ENCODE data around the gene APOBEC4. TPM values are rescaled to one million over a fixed set of nuclear protein-coding genes. Genes with fewer than 3 reads are reported as not detected.
A peak's percentile ranks its signal among the peaks of the same experiment; 100 is the strongest.
"Not testable (repeated sequence)": the region's sequence is repeated elsewhere in the genome, so short reads cannot be mapped to it uniquely, and the experiment has no call there.

Gene APOBEC4
- total and polyA plus RNA-seq, 3 experiments from 2014 or later = not detected

DNA sequence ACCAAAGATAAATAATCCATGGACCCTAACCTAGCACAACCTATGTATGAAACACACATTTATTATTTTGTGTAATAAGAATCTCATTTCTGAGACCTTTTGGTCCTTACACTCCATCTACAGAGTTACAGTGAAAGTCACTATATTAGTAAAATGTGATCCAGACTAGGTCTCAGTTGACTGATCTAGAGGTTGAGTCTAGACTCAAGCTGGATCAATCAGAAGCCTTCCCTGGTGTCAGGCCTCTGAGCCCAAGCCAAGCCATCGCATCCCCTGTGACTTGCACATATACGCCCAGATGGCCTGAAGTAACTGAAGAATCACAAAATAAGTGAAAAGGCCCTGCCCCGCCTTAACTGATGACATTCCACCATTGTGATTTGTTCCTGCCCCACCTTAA lies 40.1 kb downstream of the APOBEC4 start:
- H3K4me1 Mint-ChIP-seq; POLR2A ChIA-PET; H3K27ac ChIP-seq (ENCODE audit: low read depth, low read length); H3K4me3 Mint-ChIP-seq; H3K36me3 ChIP-seq (ENCODE audit: insufficient read depth, low read length); H3K27me3 ChIP-seq (ENCODE audit: insufficient read depth, low read length, poor library complexity, severe bottlenecking); DNase-seq; H3K36me3 Mint-ChIP-seq; H3K27ac Mint-ChIP-seq; H3K4me3 ChIP-seq (ENCODE audit: low read length); H3K4me1 ChIP-seq (ENCODE audit: insufficient read depth, low read length); H3K9me3 ChIP-seq (ENCODE audit: low read length); CTCF ChIA-PET; H3K9me3 Mint-ChIP-seq: not testable (repeated sequence)
- H3K27me3 Mint-ChIP-seq = peaks cover 9 to 10% of the 10 kb centered on the region in 2 donors

DNA sequence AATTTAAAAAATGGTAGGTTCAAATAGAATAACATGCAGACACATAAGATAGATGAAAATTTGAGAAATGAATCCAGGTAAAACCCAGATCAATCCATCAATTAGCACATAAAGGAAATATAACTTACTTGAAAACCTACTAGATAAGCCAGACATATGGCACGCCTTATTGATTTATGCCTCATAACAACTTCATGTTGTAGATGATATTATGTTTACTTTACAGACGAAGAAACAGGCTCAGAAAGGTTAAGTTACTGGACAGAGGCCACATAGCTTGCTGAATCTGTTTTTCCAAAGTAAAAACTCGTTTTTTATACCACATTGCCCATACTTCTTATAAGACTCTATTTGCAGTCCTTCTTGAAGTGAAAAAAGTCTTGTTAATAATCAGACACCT lies 40.7 kb downstream of the APOBEC4 start:
- no peak for DNase-seq
- H3K4me1 ChIP-seq (ENCODE audit: insufficient read depth, low read length) = no peaks in the 10 kb centered on the region
- no peak overlapping the region for H3K4me3 ChIP-seq (ENCODE audit: low read length)
- Mint-ChIP-seq H3K4me1 (no peaks in the 10 kb centered on the region), H3K27ac (no peak overlapping the region), H3K9me3 (peaks cover 0 to 2% (median 0%) of the 10 kb centered on the region in 5 donors), H3K36me3 (no peaks in the 10 kb centered on the region), H3K27me3 (peaks cover 9 to 10% of the 10 kb centered on the region in 2 donors), H3K4me3 (no peak overlapping the region)
- ChIA-PET CTCF (no interaction called here), POLR2A (no interaction called here)
- H3K27ac ChIP-seq (ENCODE audit: low read depth, low read length) = no peak overlapping the region
- no peaks in the 10 kb centered on the region for H3K9me3 ChIP-seq (ENCODE audit: low read length)
- H3K36me3 ChIP-seq (ENCODE audit: insufficient read depth, low read length) = no peaks in the 10 kb centered on the region
- no peaks in the 10 kb centered on the region for H3K27me3 ChIP-seq (ENCODE audit: insufficient read depth, low read length, poor library complexity, severe bottlenecking)

DNA sequence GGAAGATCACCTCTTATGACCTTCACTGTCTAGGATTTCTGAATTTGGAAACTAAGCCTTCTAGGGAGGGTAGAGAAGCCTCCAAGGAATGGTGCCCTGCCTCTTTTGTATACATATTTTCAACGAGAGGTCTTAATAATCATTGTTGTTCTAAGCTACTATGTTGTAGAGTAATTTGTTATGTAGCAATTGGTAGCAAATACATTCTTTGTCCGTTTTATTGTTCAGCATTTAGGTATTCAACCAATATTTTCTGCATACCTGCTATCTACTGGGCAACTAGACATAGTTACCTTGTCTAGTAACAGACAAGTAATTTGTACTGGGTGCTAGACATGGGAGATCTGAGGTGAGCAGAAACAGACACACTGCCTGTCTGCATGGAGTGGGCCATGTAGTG lies 42.1 kb downstream of the APOBEC4 start:
- Mint-ChIP-seq H3K4me1 (no peaks in the 10 kb centered on the region), H3K27me3 (peaks cover 9 to 10% of the 10 kb centered on the region in 2 donors), H3K27ac (no peak overlapping the region), H3K36me3 (no peaks in the 10 kb centered on the region), H3K4me3 (no peak overlapping the region), H3K9me3 (peaks cover 0 to 2% (median 0%) of the 10 kb centered on the region in 5 donors)
- H3K4me1 ChIP-seq (ENCODE audit: insufficient read depth, low read length) = no peaks in the 10 kb centered on the region
- H3K36me3 ChIP-seq (ENCODE audit: insufficient read depth, low read length) = no peaks in the 10 kb centered on the region
- H3K4me3 ChIP-seq (ENCODE audit: low read length) = no peak overlapping the region
- H3K9me3 ChIP-seq (ENCODE audit: low read length) = no peaks in the 10 kb centered on the region
- H3K27ac ChIP-seq (ENCODE audit: low read depth, low read length) = no peak overlapping the region
- no peaks in the 10 kb centered on the region for H3K27me3 ChIP-seq (ENCODE audit: insufficient read depth, low read length, poor library complexity, severe bottlenecking)
- CTCF ChIA-PET = no interaction called here
- no peak for DNase-seq
- POLR2A ChIA-PET = no interaction called here

DNA sequence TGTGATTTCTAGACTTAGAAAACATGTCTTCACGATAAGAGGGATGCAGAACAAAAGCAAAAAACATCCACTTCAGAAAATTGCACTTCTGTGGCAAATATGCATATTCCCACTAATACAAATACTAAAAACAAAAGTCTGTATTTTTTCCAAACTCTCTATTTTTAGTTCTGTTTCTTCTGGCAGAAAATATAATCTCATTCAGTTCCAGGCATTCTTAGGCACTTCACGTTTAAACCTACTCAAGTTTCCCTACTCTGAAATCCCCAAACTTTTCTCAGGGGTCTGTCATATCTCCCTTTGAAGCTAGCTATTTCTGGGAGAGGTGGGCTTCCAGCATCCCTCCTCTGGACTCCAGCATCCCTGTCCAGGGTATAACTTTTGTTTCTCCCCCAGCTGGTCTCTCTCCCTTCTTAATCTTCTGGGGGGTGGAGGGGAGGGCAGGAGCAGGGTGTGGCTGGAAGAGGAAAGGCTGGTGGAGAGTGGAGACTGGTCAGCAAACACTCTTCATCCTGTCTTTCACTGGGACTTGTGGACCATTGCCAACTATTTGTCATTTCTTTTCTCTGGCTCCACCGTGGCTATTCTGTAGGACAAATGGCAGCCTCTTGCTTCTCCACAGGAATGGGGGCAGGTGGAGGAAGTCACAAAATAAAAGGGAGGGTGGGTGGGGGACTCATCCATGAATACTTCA lies 43.2 kb downstream of the APOBEC4 start:
- CTCF ChIA-PET = no interaction called here
- POLR2A ChIA-PET = no interaction called here
- no peak overlapping the region for H3K27ac ChIP-seq (ENCODE audit: low read depth, low read length)
- no peaks in the 10 kb centered on the region for H3K4me1 ChIP-seq (ENCODE audit: insufficient read depth, low read length)
- no peaks in the 10 kb centered on the region for H3K36me3 ChIP-seq (ENCODE audit: insufficient read depth, low read length)
- no peak for DNase-seq
- peaks cover 0 to 2% (median 0%) of the 10 kb centered on the region in 5 donors for H3K9me3 Mint-ChIP-seq
- peak overlapping the region in 1 of 8 donors; percentile 17 for H3K27ac Mint-ChIP-seq
- H3K4me3 Mint-ChIP-seq = no peak overlapping the region
- no peaks in the 10 kb centered on the region for H3K36me3 Mint-ChIP-seq
- no peaks in the 10 kb centered on the region for H3K4me1 Mint-ChIP-seq
- H3K9me3 ChIP-seq (ENCODE audit: low read length) = no peaks in the 10 kb centered on the region
- H3K27me3 Mint-ChIP-seq = peaks cover 9 to 14% of the 10 kb centered on the region in 2 donors
- no peak overlapping the region for H3K4me3 ChIP-seq (ENCODE audit: low read length)
- H3K27me3 ChIP-seq (ENCODE audit: insufficient read depth, low read length, poor library complexity, severe bottlenecking) = no peaks in the 10 kb centered on the region

DNA sequence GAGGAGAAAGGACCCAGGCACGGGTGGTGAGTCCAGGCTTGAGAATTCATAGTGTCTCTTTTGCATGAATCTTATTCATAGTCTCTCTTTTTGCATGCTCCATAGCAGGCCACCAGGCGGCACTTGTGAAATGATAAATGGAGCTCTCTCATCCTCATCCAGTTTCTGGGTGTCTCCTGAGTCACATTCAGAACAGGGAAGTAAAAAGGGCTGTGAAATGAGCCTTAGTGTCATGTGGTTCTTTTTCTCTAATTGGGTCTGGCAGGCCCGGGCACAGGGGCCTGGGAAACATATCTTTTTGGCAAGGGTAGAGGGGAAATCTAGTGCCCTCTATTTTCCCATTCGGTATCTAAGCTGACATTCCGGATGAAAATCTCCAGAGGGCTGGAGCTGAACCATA lies 43.8 kb downstream of the APOBEC4 start:
- Mint-ChIP-seq H3K4me1 (no peaks in the 10 kb centered on the region), H3K9me3 (peaks cover 0 to 2% (median 0%) of the 10 kb centered on the region in 5 donors), H3K36me3 (no peaks in the 10 kb centered on the region), H3K27me3 (peaks cover 9 to 15% of the 10 kb centered on the region in 2 donors), H3K4me3 (no peak overlapping the region), H3K27ac (no peak overlapping the region)
- Histone ChIP-seq H3K27ac (ENCODE audit: low read depth, low read length) (no peak overlapping the region), H3K4me1 (ENCODE audit: insufficient read depth, low read length) (no peaks in the 10 kb centered on the region), H3K9me3 (ENCODE audit: low read length) (no peaks in the 10 kb centered on the region), H3K36me3 (ENCODE audit: insufficient read depth, low read length) (no peaks in the 10 kb centered on the region), H3K4me3 (ENCODE audit: low read length) (no peak overlapping the region), H3K27me3 (ENCODE audit: insufficient read depth, low read length, poor library complexity, severe bottlenecking) (no peaks in the 10 kb centered on the region)
- DNase-seq = no peak
- CTCF ChIA-PET = no interaction called here
- POLR2A ChIA-PET = no interaction called here

DNA sequence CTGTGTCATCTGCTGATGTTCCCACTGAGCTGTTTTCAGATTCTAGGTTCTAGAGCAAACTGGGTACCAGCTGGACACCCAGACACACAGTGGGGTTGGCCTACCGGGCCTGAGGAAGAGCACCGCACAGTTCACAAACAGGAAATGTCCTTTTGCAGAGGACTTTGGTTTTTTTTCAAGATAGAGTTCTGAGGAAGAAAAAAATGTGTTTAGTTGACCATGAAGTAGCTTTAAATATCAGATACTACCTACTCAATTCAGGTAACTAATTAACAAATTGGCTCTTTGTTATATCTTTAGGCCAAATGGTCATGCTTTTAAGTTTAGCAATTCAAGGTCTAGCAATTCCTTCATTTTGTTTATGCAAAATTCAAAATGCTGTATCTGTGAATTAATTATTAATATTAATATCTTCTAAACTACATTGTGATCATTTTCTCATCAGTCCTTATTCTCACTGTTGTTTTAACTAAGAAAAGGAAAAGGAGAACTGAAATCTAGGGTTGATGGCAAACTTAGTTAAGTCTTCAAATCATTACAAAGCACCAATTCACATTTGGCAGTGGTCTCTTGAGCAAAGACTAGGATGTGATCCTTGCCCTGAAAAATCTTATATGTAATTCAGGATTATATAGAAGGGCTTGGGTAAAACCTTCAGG lies 45.7 kb downstream of the APOBEC4 start:
- CTCF ChIA-PET = no interaction called here

DNA sequence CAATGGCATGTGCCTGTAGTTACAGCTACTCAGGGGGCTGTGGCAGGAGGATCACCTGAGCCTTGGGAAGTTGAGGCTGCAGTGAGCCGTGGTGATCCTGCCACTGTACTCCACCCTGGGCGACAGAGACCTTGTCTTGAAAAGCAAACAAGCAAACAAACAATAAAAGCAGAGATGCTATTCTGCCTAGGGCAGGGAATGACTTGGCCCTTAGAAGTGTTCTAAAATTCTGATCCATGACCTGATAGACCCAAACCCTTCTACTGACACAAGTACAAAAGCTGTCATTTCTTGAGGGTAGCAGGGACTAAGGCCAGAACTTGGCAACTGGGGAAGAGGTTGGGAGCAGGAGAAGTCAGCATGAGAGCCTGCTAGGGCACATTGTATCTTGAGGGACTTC lies 47.2 kb downstream of the APOBEC4 start:
- POLR2A ChIA-PET = no interaction called here
- DNase-seq = no peak
- Histone ChIP-seq H3K4me3 (ENCODE audit: low read length) (no peak overlapping the region), H3K36me3 (ENCODE audit: insufficient read depth, low read length) (no peaks in the 10 kb centered on the region), H3K4me1 (ENCODE audit: insufficient read depth, low read length) (no peaks in the 10 kb centered on the region), H3K9me3 (ENCODE audit: low read length) (no peaks in the 10 kb centered on the region), H3K27ac (ENCODE audit: low read depth, low read length) (no peak overlapping the region), H3K27me3 (ENCODE audit: insufficient read depth, low read length, poor library complexity, severe bottlenecking) (no peaks in the 10 kb centered on the region)
- H3K27ac Mint-ChIP-seq = no peak overlapping the region
- peaks cover 10 to 19% of the 10 kb centered on the region in 2 donors for H3K27me3 Mint-ChIP-seq
- CTCF ChIA-PET = no interaction called here
- peaks cover 0 to 5% (median 3%) of the 10 kb centered on the region in 3 donors for H3K4me1 Mint-ChIP-seq
- H3K4me3 Mint-ChIP-seq = no peak overlapping the region
- H3K9me3 Mint-ChIP-seq = no peaks in the 10 kb centered on the region
- H3K36me3 Mint-ChIP-seq = no peaks in the 10 kb centered on the region

More for the DNA sequence above, 45.7 kb downstream of the APOBEC4 start:
- Histone ChIP-seq H3K9me3 (ENCODE audit: low read length) (no peaks in the 10 kb centered on the region), H3K4me3 (ENCODE audit: low read length) (no peak overlapping the region), H3K27ac (ENCODE audit: low read depth, low read length) (no peak overlapping the region), H3K4me1 (ENCODE audit: insufficient read depth, low read length) (no peaks in the 10 kb centered on the region), H3K27me3 (ENCODE audit: insufficient read depth, low read length, poor library complexity, severe bottlenecking) (no peaks in the 10 kb centered on the region), H3K36me3 (ENCODE audit: insufficient read depth, low read length) (no peaks in the 10 kb centered on the region)
- POLR2A ChIA-PET = no interaction called here
- Mint-ChIP-seq H3K4me3 (no peak overlapping the region), H3K36me3 (no peaks in the 10 kb centered on the region), H3K27ac (no peak overlapping the region), H3K4me1 (peaks cover 0 to 5% (median 3%) of the 10 kb centered on the region in 3 donors), H3K27me3 (peaks cover 10 to 22% of the 10 kb centered on the region in 2 donors), H3K9me3 (peaks cover 0 to 2% (median 0%) of the 10 kb centered on the region in 5 donors)
- DNase-seq = no peak

DNA sequence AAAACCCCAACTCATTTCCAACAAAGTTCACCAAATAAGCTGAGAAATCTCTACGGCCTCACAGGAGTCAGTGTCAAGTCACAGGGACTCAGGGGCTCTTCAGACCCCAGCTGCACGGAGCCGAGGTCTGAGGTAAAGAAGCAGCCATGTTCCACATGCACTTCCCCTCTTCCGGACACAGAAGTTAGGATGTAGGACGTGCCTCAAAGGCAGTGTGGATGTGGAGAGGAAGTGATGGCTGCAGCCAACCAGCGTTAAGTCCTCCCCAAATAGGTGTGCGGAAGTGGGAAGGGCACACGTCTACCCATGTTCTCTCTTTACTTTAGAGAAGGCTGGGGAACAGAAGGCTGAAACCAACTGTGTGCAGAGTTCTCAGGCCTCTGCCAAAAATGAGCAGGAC lies 48.3 kb downstream of the APOBEC4 start:
- Histone ChIP-seq H3K4me1 (ENCODE audit: insufficient read depth, low read length) (no peaks in the 10 kb centered on the region), H3K36me3 (ENCODE audit: insufficient read depth, low read length) (no peaks in the 10 kb centered on the region), H3K9me3 (ENCODE audit: low read length) (no peaks in the 10 kb centered on the region), H3K4me3 (ENCODE audit: low read length) (no peak overlapping the region), H3K27me3 (ENCODE audit: insufficient read depth, low read length, poor library complexity, severe bottlenecking) (no peaks in the 10 kb centered on the region), H3K27ac (ENCODE audit: low read depth, low read length) (no peak overlapping the region)
- Mint-ChIP-seq H3K27ac (no peak overlapping the region), H3K4me1 (peaks cover 0 to 5% (median 3%) of the 10 kb centered on the region in 3 donors), H3K4me3 (no peak overlapping the region), H3K27me3 (peaks cover 10 to 22% of the 10 kb centered on the region in 2 donors), H3K9me3 (no peaks in the 10 kb centered on the region), H3K36me3 (no peaks in the 10 kb centered on the region)
- ChIA-PET POLR2A (no interaction called here), CTCF (no interaction called here)
- no peak for DNase-seq

Measured in CD8-positive, alpha-beta memory T cell (primary cell).